Measurements from ENCODE around the gene ERCC2. TPM values are rescaled to one million over a fixed set of nuclear protein-coding genes. Genes with fewer than 3 reads are reported as not detected.
A peak's percentile ranks its signal among the peaks of the same experiment; 100 is the strongest.

Gene ERCC2
- total RNA-seq, 1 donor from 2014 or later = 67.3 TPM

DNA sequence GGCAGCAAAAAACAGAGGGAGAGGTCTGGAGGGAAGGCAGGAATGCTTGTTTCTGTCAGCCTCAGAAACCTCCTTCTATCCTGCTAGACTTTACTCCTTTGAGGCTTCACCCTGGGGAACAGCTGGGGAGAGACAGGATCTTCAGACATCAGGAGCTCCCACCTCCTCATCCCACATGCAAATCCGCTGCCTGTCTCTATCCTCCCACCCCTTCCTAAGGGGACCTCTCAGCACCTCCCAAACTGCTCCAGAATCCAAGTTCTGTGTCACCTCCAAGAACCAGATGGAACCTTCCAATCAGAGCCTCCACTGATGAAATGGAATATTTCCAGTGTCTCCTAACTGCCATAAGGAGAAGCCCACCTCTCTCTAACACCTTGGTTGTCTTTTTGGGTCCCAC lies 9.7 kb upstream of the ERCC2 start:
- H3K27me3 Mint-ChIP-seq (ENCODE audit: low read depth) = peaks cover 2% of the 10 kb centered on the region
- no peaks in the 10 kb centered on the region for H3K36me3 Mint-ChIP-seq (ENCODE audit: low read depth)
- no peak overlapping the region for H3K4me3 Mint-ChIP-seq
- H3K4me1 Mint-ChIP-seq = no peaks in the 10 kb centered on the region
- no peak for TF ChIP-seq CTCF (conservative IDR thresholded peaks at IDR 0.05)
- DNase-seq (ENCODE audit: low read depth, low spot score) = no peak
- no peaks in the 10 kb centered on the region for H3K9me3 Mint-ChIP-seq
- no peak overlapping the region for H3K27ac Mint-ChIP-seq (ENCODE audit: unreplicated experiment)

DNA sequence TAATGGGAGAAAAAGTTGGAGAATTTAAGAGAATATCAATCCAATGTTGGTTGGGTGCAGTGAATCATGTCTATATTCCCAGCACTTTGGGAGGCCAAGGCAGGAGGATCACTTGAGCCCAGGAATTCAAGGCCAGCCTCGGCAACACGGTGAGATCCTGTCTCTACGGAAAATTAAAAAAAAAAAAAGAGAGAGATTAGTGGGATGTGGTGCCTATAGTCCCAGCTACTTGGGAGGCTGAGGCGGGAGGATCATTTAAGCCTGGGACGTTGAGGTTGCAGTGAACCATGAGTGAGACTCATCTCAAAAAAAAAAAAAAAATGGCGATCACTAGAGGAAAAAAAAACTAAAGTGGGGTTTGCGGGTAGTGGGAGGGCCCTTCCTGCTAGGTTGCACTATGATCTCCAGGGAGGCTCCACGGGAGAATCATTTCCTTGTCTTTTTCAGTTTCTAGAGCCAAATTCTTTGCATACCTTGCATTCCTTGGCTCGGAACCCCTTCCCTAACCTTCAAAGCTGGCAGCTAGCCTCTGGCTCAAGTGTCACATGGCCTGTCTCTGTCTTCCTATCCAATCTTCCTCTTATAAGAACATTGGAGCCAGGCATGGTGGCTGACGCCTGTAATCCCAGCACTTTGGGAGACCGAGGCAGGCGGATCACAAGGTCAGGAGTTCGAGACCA lies 5.8 kb upstream of the ERCC2 start:
- Mint-ChIP-seq H3K36me3 (ENCODE audit: low read depth) (no peaks in the 10 kb centered on the region), H3K27ac (ENCODE audit: unreplicated experiment) (no peak overlapping the region), H3K9me3 (no peaks in the 10 kb centered on the region), H3K4me1 (peaks cover 4% of the 10 kb centered on the region), H3K4me3 (no peak overlapping the region), H3K27me3 (ENCODE audit: low read depth) (no peaks in the 10 kb centered on the region)
- no peak for DNase-seq (ENCODE audit: low read depth, low spot score)
- no peak for TF ChIP-seq CTCF (conservative IDR thresholded peaks at IDR 0.05)

DNA sequence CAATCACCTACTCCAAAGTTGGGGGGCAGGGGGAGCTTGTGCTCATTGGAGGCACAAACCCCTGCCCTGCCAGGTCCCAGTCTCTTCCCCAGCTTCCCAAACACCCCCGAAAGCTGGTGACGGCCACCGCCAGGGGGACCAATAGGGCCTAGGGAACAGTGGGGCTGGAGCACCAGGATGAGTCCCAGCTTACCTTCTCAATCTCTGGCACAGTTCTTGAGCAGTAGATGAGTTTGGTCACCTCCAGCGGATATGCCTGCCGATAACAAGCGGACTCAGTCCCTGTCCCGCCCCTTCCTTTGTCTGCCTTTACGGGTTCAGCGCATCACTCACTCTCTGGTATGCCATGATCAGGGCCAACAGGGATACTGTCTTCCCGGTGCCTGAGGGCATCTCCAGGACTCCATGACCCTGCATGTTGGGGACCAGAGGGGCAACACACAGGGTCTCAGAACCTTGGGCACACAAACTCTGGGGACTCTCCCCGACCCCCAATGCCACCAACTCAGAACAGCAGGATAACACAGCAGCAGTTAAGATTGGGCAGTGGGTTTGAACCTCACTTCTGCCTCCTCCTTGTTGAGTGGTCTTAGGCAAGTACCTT lies 1.5 kb downstream of the ERCC2 start:
- no peaks in the 10 kb centered on the region for H3K36me3 Mint-ChIP-seq (ENCODE audit: low read depth)
- no peak for TF ChIP-seq CTCF (conservative IDR thresholded peaks at IDR 0.05)
- peak overlapping the region; percentile 12 for H3K27ac Mint-ChIP-seq (ENCODE audit: unreplicated experiment)
- DNase-seq (ENCODE audit: low read depth, low spot score) = no peak
- H3K27me3 Mint-ChIP-seq (ENCODE audit: low read depth) = no peaks in the 10 kb centered on the region
- H3K4me3 Mint-ChIP-seq = peak overlapping the region; percentile 86
- no peaks in the 10 kb centered on the region for H3K9me3 Mint-ChIP-seq
- H3K4me1 Mint-ChIP-seq = peaks cover 22% of the 10 kb centered on the region

DNA sequence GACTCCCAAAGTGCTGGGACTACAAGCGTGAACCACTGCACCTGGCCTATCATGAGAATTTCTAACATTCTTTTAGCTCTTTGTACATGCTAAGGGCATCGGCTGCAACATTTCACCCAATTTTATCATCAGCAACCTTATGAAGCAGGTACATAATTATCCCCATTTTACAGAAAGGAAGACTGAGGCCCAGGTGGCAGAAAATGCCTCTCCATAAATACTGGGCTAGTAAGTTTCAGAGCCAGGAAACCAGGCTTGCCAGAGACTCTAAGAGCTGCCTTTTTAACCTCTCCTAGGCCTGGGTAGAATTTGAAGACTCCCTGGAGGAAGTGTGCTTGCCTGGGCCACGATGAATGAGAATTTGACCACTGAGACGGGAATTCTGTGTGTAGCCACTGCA lies 2.2 kb downstream of the ERCC2 start:
- DNase-seq (ENCODE audit: low read depth, low spot score) = no peak
- Mint-ChIP-seq H3K36me3 (ENCODE audit: low read depth) (no peaks in the 10 kb centered on the region), H3K27me3 (ENCODE audit: low read depth) (no peaks in the 10 kb centered on the region), H3K27ac (ENCODE audit: unreplicated experiment) (no peak overlapping the region), H3K4me1 (peaks cover 22% of the 10 kb centered on the region), H3K9me3 (no peaks in the 10 kb centered on the region), H3K4me3 (peak overlapping the region; percentile 20)
- TF ChIP-seq CTCF (conservative IDR thresholded peaks at IDR 0.05) = no peak

DNA sequence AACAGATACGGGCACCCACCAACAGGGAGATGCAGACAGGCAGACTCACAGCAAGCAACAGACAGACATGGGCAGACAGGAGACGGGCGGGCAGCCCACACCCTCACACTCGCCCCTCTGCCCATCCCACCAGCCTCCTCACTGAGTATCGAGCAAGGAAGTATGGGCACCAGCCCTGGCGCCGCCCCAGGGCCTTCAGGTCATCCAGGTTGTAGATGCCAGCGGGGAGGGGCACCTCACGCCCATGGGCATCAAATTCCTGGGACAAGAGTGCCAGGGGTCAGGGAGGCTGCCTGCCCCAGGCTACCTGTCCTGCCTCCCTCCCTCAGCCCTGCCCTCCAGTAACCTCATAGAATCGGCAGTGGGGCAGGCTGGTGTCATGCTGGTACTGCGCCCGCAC lies 5.7 kb downstream of the ERCC2 start:
- no peak for DNase-seq (ENCODE audit: low read depth, low spot score)
- TF ChIP-seq CTCF (conservative IDR thresholded peaks at IDR 0.05) = no peak
- peaks cover 12% of the 10 kb centered on the region for H3K4me1 Mint-ChIP-seq
- H3K27me3 Mint-ChIP-seq (ENCODE audit: low read depth) = no peaks in the 10 kb centered on the region
- peak overlapping the region; percentile 67 for H3K27ac Mint-ChIP-seq (ENCODE audit: unreplicated experiment)
- H3K36me3 Mint-ChIP-seq (ENCODE audit: low read depth) = no peaks in the 10 kb centered on the region
- H3K4me3 Mint-ChIP-seq = no peak overlapping the region
- no peaks in the 10 kb centered on the region for H3K9me3 Mint-ChIP-seq
